Measurements from ENCODE around the gene DDI2. TPM values are rescaled to one million over a fixed set of nuclear protein-coding genes. Genes with fewer than 3 reads are reported as not detected.

The DDI2 gene
- polyA plus RNA-seq, 1 donor (not counting 4 experiments of a cell fraction or from before 2014, with no cell fraction given) = 11.5 TPM

GRCh38 chr1:15702722-15703550 is 85.7 kb downstream of the DDI2 start:
- Histone ChIP-seq H3K9me1 (ENCODE audit: control insufficient read depth, extremely low read depth, insufficient read depth, low read length) (peaks cover 2% of the 10 kb centered on the region), H3K9ac (ENCODE audit: control insufficient read depth, extremely low read depth, insufficient read depth, low read length) (peak overlapping the region; percentile 74), H3K79me2 (ENCODE audit: control insufficient read depth, insufficient read depth, low read length) (peaks cover 64% of the 10 kb centered on the region), H3K4me1 (ENCODE audit: control insufficient read depth, extremely low read depth, insufficient read depth, low read length) (peaks cover 13% of the 10 kb centered on the region), H3K4me3 (ENCODE audit: control insufficient read depth in 2 of 3, extremely low read depth in 1 of 3, insufficient read depth in 2 of 3, low read depth in 1 of 3, low read length in 3 of 3) (peak overlapping the region in 2 of 3 experiments; percentile 43 to 50), H3K4me2 (ENCODE audit: control insufficient read depth, extremely low read depth, insufficient read depth, low read depth, low read length) (peak overlapping the region; percentile 93), H3K36me3 (ENCODE audit: control insufficient read depth in 2 of 2, extremely low read depth in 1 of 2, insufficient read depth in 2 of 2, low read length in 2 of 2) (peaks cover 12 to 13% of the 10 kb centered on the region in 2 experiments), H3K27me3 (ENCODE audit: control insufficient read depth, extremely low read depth, insufficient read depth, low read length) (no peaks in the 10 kb centered on the region), H2AFZ (ENCODE audit: control insufficient read depth, low read length) (peak overlapping the region; percentile 50), H3K9me3 (ENCODE audit: control insufficient read depth, low read depth, low read length) (no peaks in the 10 kb centered on the region), H4K20me1 (ENCODE audit: control insufficient read depth, extremely low read depth, insufficient read depth, low read length) (peaks cover 3% of the 10 kb centered on the region), H3K27ac (ENCODE audit: control insufficient read depth, insufficient read depth, low read length) (peak overlapping the region; percentile 89)
- no peak for DNase-seq (ENCODE audit: low read depth, low spot score)
- peak; percentile 62 for FAIRE-seq
- dilution Hi-C loops (cut with MboI; ENCODE audit: extremely low pct_ligation_motif_present, low sequenced_read_pairs) = no loop called here
- TF ChIP-seq EZH2 (IDR thresholded peaks at IDR 0.05; ENCODE audit: low read length) (no peak), CTCF (optimal IDR thresholded peaks at IDR 0.05 in 1 of 3, IDR thresholded peaks at IDR 0.05 in 1 of 3, conservative IDR thresholded peaks at IDR 0.05 in 1 of 3; ENCODE audit: extremely low read depth in 1 of 3, insufficient read depth in 2 of 3, low read length in 3 of 3) (peak; percentile 48 to 82 (median 60))

GRCh38 chr1:15703562-15703961 is 86.3 kb downstream of the DDI2 start:
- Histone ChIP-seq H3K27ac (ENCODE audit: control insufficient read depth, insufficient read depth, low read length) (peak overlapping the region; percentile 89), H3K9me3 (ENCODE audit: control insufficient read depth, low read depth, low read length) (no peaks in the 10 kb centered on the region), H3K4me1 (ENCODE audit: control insufficient read depth, extremely low read depth, insufficient read depth, low read length) (peaks cover 13% of the 10 kb centered on the region), H4K20me1 (ENCODE audit: control insufficient read depth, extremely low read depth, insufficient read depth, low read length) (peaks cover 3% of the 10 kb centered on the region), H3K4me2 (ENCODE audit: control insufficient read depth, extremely low read depth, insufficient read depth, low read depth, low read length) (peak overlapping the region; percentile 93), H2AFZ (ENCODE audit: control insufficient read depth, low read length) (peak overlapping the region; percentile 50), H3K9ac (ENCODE audit: control insufficient read depth, extremely low read depth, insufficient read depth, low read length) (peak overlapping the region; percentile 74), H3K4me3 (ENCODE audit: control insufficient read depth in 2 of 3, extremely low read depth in 1 of 3, insufficient read depth in 2 of 3, low read depth in 1 of 3, low read length in 3 of 3) (peak overlapping the region in 2 of 3 experiments; percentile 43 to 50), H3K36me3 (ENCODE audit: control insufficient read depth in 2 of 2, extremely low read depth in 1 of 2, insufficient read depth in 2 of 2, low read length in 2 of 2) (peaks cover 12 to 13% of the 10 kb centered on the region in 2 experiments), H3K27me3 (ENCODE audit: control insufficient read depth, extremely low read depth, insufficient read depth, low read length) (no peaks in the 10 kb centered on the region), H3K9me1 (ENCODE audit: control insufficient read depth, extremely low read depth, insufficient read depth, low read length) (peaks cover 2% of the 10 kb centered on the region), H3K79me2 (ENCODE audit: control insufficient read depth, insufficient read depth, low read length) (peaks cover 62% of the 10 kb centered on the region)
- no peak for TF ChIP-seq EZH2 (IDR thresholded peaks at IDR 0.05; ENCODE audit: low read length)
- TF ChIP-seq CTCF (optimal IDR thresholded peaks at IDR 0.05 in 1 of 3, IDR thresholded peaks at IDR 0.05 in 1 of 3, conservative IDR thresholded peaks at IDR 0.05 in 1 of 3; ENCODE audit: extremely low read depth in 1 of 3, insufficient read depth in 2 of 3, low read length in 3 of 3) = no peak
- dilution Hi-C loops (cut with MboI; ENCODE audit: extremely low pct_ligation_motif_present, low sequenced_read_pairs) = no loop called here
- DNase-seq (ENCODE audit: low read depth, low spot score) = no peak
- peak; percentile 81 for FAIRE-seq

Data from keratinocyte (primary cell).